GM19328 (cell line): Measurements from ENCODE around the gene HSCB.
A peak's percentile ranks its signal among the peaks of the same experiment; 100 is the strongest.
"Not testable (repeated sequence)": the region's sequence is repeated elsewhere in the genome, so short reads cannot be mapped to it uniquely, and the experiment has no call there.

Experiments used
- ATAC-seq: cut with Tn5 transposase; IDR thresholded peaks from one replicate; pipeline ENCODE4 v1.9.1; 2021; ENCODE audit warnings: mild to moderate bottlenecking, moderate library complexity; ENCODE audit not compliant: unreplicated experiment

The HSCB gene, protein sequence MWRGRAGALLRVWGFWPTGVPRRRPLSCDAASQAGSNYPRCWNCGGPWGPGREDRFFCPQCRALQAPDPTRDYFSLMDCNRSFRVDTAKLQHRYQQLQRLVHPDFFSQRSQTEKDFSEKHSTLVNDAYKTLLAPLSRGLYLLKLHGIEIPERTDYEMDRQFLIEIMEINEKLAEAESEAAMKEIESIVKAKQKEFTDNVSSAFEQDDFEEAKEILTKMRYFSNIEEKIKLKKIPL

DNA sequence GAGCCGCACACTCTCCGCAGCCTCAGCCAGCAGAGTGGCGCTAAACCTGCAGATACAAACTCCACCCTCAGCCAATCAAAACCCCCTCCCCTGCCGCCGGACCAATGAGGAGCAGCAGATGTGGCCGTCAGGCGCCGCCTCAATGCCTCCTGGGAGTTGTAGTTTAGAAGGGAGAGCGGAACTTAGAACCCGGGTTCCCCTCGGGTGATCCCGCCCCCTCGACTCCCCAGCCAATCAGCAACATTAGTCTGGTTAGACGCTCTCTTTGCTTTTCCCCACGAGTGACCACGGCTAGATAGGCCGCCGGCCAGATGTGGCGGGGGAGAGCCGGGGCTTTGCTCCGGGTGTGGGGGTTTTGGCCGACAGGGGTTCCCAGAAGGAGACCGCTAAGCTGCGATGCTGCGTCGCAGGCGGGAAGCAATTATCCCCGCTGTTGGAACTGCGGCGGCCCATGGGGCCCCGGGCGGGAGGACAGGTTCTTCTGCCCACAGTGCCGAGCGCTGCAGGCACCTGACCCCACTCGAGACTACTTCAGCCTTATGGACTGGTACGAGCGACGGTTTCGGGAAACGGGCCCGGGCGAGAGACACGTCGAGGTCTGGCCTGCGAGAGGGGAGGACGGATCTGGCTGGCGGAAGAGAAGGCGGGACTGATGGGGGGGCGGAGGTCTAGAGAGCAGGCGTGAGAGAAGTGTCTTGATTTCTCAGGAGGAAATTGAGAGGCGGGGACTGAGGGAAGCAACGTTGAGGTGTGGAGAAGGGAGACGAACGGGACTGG is at the start of gene HSCB, which contains the start of gene CHEK2:
Gene HSCB (plus strand): TSS at position 255 of the 777 bp plus-strand sequence. CDS start 57 bp downstream, at position 312.
Gene CHEK2 (minus strand): TSS at position 36 of the 777 bp plus-strand sequence. CDS start 7,099 bp downstream, outside the sequence.
- ATAC-seq = peak; percentile 90

DNA sequence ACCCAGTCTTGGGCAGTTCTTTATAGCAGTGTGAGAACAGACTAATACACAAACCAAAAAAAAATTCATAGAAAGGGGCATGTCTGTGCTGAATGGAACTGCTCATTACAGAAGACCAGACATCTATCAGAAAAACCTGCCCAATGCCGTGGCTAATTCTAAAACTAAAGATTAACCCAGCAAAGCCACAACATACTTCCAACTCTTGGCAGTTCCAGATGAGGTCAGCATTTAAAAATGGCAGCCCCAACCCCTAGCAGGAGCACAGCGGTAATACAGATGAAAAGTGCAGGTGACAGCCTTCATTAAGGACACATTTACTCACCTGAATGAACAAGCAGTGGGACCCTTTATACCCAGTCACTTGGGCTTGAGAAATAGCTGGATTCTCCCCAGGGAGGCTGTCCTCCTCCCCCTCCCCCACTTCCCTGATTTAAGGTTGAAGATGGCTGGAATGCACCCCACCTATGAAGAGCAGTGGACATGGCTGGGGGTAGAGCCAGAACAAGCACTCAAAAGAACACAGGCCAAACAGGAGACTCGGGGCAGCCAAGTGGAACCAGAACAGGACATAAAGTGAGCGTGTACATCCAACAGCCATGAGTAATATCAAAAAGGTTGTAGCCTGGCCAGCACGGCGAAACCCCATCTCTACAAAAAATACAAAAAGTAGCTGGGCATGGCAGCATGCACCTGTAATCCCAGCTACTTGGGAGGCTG is 48.6 kb upstream of the HSCB start:
- not testable (repeated sequence) for ATAC-seq

DNA sequence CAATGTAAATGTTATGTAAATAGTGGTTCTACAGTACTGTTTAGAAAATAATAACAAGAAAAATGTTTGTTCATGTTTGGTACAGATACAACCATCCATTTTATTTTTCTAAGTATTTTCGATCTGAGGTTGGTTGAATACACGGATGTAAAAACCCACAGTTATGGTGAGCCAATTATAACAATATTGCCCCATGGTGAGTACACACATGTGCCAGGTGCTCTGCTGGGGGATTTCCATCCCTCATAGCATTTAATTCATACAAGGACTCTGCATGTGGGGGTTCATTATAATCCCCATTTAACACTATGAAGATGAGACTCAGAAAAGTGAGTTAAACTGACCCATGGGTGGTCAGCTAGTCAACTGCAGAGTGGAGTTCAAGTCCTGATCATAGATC is 38.9 kb upstream of the HSCB start:
- ATAC-seq = no peak

DNA sequence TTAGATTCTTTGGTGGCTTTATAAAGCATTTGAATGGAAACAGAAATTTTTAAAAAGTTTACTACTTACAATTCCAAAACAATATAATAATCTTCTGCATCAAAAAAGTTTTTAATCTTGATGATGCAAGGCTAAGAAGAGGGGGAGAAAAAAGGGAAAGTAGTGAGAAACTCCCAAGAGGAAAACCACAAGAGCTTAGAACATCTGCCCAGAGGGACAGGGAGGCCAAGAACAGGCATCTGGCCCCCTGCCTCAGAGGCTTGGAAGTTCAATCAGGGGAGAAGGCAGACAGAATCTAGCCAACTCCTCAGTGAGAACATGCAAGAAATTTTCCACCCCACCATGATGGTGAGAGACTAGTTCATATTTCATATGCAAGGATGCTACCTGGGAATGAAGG is 38.4 kb upstream of the HSCB start:
- no peak for ATAC-seq

DNA sequence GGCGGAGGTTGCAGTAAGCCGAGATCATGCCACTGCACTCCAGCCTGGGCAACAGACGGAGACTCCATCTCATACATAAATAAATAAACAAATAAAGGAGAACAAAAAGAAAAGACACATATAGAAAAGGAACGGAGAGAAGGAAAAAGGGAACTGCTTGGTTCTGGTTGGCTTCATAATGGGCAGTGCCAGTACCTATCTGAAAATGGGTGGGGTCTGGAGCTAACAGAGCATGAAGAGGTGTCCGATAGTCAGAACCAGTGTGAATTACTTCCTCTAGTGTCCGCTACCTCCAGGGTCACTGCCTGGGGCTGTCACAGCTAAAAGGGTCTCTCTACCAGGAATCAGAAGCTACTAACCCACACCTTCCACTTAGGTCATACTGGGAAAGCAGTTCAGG is 35.0 kb upstream of the HSCB start:
- ATAC-seq = no peak

DNA sequence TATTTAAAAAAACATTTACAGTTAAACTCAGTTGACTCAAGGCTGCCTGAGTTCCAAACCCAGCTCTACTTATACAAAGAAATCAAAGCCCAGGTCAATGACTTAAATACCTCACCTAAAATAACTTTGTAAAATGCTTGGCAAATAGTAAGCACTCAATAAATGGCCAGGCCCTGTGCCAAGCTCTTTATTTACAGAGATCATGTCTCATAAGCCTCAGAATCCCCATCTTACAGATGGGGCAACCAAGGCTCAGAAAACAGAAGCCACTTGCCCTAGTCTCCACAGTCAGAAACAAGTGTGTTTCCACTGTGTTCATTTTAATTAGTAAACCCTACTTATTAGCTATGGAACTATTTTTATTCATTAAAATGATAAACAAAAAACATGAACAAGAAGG is 31.7 kb upstream of the HSCB start:
- no peak for ATAC-seq

DNA sequence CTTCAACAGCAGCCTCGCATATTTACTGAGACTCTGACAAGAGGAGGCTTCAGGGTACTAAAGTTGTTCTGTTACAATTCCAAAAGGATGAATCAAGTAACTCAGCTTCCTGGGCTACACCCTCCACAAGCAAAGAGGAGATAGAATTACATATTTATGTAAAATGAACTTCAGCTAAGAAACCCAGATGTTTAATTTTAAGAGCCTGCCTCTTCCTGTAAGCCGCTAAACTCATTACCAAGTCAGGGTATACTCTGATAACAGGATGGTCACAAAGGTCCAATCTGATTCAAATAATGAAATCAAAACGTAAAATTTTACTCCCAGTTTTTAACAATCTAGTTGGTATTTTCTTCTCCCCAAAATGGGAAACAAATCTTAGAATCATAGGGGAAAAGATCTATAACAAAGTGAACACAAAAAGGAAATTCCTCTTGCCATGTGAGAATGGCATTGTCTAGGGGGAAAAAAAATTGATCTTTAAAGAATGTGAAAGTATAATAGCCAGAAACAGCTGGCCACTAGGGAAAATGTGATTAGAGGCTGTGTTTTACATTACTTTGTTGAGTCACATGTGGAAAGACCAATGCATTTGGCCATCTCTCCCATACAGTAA is 31.2 kb upstream of the HSCB start:
- ATAC-seq = no peak

DNA sequence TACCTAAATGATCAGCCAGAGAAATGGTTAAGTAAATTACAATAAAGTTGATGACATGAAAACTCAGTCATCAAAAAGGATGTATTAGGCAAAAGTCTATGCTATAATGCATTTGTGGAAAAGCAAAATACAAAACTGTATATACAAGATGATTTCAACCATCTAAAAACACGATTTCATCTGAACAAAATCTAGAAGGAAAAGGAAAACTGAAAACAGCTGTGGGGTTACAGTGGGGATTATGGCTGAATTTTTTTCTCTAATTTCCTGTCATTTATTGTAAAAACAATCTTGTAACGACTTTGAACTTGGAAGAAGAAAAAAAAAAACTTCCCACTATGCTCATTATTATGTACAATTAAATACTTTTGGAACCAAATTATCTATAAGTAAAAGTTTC is 30.5 kb upstream of the HSCB start:
- ATAC-seq = no peak

DNA sequence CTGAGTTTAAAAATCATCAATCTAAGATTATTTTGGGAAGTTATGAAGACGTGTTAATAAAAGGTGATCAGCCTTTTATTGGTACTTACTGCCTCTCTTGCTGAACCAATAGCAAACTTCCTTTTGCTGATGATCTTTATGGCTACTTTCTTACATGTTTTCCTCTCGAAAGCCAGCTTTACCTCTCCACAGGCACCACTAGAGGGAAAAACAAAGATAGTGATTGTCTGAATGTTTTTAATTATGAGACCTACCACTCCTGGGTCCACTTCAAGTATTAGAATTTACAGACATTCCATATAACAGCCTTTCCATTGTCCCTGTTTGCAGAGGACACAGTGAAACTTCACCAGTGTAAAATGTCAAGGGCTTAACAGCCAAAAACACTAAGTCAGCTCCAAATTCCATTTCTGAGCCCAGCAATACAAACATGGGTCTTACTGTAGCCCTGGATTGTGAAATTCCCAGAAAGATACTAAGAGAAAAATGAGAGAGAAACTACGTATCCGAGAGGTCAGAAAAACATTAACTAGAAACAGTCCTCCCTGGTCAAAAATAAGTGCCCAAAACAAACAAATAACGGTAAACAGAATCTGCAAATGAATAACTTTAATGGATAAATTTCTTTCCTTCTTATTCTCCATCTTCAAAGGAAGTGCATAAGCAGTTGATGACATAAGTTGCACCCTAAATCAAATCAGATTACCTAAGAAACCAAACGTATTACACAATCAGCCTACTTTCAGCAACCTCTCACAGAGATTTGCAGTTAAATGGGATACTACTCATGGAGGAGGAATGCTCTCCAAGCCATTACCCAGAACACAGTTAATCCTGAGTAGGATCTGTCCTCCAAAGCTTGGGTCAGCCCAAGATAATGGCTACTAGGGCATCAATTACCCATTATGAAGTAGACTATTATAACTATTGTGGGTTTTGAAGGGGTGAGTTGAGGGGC is 29.7 kb upstream of the HSCB start:
- ATAC-seq = no peak

DNA sequence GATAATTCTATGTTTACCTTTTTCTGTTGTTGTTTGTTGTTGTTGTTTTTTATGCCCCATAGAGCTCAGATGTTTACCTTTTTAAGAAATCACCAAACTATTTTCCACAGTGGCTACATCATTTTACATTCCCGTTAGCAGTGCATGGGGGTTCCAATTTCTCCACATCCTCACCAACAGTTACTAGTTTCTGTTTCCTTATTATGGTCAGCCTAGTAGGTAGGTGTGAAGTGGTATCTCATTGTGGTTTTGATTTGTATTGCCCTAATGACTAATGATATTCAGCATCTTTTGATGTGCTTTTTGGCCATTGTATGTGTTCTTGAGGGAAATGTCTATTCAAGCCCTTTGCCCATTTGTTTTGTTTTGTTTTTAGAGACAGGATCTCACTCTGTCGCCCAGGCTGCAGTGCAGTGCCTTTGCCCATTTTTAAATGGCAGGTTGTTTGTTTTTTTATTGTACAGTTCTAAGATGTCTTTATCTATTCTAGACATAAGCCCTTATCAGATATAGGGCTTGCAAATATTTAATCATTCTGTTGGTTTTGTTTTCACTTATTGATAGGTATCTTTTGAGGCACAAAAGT is 27.7 kb upstream of the HSCB start:
- ATAC-seq = no peak

DNA sequence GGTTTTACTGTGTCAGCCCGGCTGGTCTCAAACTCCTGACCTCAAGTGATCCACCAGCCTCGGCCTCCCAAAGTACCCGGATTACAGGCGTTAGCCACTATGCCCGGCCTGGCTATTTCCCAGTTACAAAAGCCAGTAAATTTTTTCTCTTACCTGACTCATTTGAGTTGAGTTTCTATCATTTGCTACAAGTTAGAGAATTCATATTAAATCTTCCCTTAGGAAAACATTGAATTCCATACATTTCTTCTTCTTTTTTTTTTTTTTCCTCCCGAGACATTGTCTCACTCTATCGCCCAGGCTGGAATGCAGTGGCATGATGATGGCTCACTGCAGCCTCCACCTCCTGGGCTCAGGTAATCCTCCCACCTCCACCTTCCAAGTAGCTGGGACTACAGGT is 26.2 kb upstream of the HSCB start:
- ATAC-seq = no peak

DNA sequence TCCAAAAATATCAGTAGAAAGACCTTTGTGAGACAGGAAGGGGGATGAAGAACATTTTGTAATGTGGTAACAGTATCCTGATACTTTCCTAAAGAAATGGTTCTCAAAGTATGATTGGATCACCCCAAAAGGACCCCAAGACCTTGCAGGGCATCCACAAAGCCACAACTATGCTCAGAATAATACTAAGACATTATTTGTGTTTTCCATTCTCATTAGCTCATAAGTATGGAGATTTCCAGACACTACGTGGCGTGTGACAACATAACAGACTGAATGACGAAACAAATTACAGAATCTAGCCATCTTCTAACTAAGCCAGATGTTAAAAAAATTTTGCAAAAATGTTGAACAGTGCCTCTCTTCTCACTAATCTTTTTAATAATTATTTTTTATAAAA is 25.2 kb upstream of the HSCB start:
- no peak for ATAC-seq

DNA sequence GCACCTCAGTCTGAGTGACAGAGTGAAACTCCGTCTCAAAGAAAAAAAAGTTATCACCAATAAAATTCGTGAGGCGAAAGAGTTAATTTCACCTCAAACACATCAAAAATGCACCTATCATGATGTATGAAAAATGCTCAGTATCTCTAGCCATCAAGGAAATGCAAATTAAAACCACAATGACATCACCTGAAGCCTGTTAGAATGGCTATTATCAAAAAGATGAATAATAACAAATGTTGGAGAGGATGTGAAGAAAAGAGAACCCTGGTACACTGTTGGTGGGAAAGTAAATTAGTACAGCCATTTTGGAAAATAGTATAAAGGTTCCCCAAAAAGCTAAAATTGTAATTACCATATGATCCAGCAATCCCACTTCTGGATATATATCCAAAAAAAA is 23.8 kb upstream of the HSCB start:
- ATAC-seq = no peak

DNA sequence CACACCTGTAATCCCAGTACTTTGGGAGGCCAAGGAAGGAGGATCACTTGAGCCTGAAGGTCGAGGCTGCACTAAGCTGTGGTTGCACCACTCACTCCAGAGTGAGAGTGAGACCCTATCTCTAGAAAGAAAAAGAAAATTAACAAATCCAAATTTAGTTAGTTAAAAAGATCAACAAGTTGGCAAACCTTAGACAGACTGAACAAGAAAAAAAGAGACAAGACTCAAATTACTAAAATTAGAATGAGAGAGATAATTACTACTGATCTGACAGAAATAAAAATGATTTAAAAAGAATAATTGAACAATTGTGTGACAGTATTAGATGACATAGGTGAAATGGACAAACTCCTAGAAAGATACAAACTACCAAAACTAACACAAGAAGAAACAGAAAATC is 13.8 kb upstream of the HSCB start:
- ATAC-seq = no peak

DNA sequence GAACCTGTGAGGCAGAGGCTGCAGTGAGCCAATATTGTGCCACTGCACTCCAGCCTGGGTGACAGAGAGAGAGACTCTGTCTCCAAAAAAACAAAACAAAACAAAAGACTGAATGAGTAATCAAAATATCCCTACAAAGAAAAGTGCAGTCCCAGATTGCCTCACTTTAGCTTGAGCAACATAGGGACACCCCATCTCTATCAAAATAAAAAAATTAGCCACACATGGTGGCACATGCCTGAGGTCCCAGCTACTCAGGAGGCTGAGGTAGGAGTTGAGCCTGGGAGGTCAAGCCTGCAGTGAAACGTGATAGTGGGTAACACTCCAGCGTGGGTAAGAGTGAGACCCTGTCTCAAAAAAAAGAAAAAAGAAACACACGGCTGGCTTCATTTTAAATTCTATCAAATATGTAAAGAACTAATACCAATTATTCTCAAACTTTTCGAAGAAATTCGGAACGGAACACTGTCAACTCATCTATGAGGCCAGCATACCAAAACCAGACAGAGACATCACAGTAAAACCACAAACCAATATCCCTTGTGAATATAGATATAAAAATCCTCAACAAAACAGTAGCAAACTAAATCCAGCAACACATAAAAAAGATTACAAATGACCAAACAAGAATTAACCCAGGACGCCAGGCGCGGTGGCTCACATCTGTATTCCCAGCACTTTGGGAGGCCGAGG is 13.1 kb upstream of the HSCB start:
- no peak for ATAC-seq

DNA sequence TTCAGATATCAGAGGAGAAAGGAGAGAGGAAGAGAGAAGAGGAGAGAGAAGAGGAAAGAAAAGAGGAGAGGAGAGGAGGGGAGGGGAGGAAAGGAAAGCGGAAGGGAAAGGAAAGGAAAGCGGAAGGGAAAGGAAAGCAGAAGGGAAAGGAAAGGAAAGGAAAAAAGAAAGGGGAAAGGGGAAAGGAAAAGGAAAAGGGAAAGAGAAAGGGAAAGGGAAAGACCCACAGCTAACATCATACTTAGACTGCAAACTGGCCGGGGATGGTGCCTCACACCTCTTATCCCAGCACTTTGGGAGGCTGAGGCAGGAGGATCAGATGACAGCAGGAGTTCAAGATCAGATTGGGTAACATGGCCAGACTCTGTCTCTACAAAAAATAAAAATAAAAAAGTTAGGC is 11.7 kb upstream of the HSCB start:
- ATAC-seq = no peak

DNA sequence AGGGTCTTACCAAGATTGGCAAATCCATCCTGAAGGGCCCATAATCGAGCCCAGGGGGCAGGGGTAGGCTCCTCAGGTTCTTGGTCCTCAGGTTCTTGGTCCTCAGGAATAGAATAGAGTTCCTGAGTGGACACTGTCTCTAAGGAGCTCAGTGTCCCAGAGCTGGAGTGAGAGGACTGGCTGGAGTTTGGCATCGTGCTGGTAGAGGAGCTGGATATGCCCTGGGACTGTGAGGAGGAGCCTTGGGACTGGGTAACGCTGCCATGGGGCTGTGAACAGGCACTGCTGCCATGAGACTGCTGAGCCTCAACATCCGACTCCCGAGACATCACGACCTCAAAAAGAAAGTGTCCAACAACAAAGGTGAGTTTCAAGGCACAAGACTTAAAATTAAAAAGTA is 7.4 kb upstream of the HSCB start:
- no peak for ATAC-seq

DNA sequence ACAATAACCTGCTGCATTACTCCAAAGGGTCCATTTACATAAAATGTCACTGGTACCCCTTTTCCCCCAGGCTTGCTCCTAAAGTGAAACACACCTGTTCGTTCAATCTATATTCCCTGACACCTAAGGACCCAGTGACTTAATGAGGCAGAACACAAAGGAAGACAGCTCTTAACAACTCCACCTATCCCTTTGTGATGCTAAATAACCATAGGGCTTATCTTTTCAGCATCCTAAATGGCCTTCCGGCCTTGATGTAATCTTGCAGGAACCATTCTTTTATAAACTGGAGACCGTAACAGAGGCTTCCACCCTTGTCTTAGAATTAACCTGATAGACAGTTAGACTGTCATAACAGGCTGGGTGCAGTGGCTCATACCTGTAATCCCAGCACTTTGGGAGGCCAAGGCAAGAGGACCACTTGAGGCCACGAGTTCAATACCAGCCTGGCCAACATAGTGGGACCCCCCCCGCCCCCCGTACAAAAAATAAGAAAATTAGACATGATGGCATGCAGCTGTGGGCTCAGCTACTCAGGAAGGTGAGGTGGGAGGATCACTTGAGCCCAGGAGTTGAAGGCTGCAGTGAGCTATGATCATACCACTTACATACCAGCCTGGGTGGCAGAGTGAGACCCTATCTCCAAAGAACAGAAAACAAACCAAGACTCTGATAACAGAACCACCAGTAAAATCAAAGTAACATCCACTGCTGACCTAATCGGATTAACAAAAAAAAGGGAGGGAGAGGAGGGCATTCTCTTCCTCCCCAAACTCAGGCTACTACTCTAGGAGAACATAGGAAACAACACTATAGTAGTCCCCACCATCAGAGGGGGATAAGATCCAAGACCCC is 5.3 kb upstream of the HSCB start:
- ATAC-seq = no peak
